HG02610 (cell line): ENCODE results near the gene NLRP14.

Experiments
- ATAC-seq: cut with Tn5 transposase; IDR thresholded peaks from one replicate; pipeline ENCODE4 v1.9.1; 2021; ENCODE audit warnings: mild to moderate bottlenecking, moderate library complexity; ENCODE audit not compliant: unreplicated experiment

Gene NLRP14, protein sequence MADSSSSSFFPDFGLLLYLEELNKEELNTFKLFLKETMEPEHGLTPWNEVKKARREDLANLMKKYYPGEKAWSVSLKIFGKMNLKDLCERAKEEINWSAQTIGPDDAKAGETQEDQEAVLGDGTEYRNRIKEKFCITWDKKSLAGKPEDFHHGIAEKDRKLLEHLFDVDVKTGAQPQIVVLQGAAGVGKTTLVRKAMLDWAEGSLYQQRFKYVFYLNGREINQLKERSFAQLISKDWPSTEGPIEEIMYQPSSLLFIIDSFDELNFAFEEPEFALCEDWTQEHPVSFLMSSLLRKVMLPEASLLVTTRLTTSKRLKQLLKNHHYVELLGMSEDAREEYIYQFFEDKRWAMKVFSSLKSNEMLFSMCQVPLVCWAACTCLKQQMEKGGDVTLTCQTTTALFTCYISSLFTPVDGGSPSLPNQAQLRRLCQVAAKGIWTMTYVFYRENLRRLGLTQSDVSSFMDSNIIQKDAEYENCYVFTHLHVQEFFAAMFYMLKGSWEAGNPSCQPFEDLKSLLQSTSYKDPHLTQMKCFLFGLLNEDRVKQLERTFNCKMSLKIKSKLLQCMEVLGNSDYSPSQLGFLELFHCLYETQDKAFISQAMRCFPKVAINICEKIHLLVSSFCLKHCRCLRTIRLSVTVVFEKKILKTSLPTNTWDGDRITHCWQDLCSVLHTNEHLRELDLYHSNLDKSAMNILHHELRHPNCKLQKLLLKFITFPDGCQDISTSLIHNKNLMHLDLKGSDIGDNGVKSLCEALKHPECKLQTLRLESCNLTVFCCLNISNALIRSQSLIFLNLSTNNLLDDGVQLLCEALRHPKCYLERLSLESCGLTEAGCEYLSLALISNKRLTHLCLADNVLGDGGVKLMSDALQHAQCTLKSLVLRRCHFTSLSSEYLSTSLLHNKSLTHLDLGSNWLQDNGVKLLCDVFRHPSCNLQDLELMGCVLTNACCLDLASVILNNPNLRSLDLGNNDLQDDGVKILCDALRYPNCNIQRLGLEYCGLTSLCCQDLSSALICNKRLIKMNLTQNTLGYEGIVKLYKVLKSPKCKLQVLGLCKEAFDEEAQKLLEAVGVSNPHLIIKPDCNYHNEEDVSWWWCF

GRCh38 chr11:7020183-7020917 lies at the start of gene NLRP14, which contains the start of gene ZNF214:
TSS of gene NLRP14 (plus strand) at chr11:7020479. CDS start at chr11:7038587, 18,108 bp downstream.
TSS of gene ZNF214 (minus strand) at chr11:7020346. CDS start at chr11:7002835, 17,511 bp downstream.
- peak; percentile 82 for ATAC-seq

- no peak for ATAC-seq
These were observed 40.9 kb upstream of the NLRP14 start for GRCh38 chr11:6979365-6979764.

GRCh38 chr11:6986487-6986886 lies 33.8 kb upstream of the NLRP14 start:
- ATAC-seq: no peak

DNA sequence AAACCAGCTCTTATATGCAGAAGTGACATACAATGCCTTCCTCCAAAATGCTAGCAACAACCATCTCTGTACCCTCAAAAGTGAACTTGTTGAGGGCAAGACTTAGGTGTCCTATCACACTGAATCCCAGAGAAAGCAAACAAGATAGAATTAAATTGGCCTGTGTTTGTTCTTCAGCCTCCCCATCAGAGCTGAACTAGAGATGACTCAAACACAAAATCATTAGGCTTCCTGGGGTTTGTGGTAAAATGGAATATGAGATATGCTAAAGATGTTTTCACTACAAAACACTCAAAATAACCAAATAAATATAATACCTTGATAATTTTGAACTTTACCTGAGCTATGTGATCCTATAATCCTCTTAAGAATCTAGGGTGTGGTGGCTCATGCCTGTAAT lies 31.8 kb upstream of the NLRP14 start:
- ATAC-seq: no peak

- no peak for ATAC-seq
These were observed 29.1 kb upstream of the NLRP14 start for GRCh38 chr11:6991227-6991626.

- ATAC-seq: no peak
These were observed 28.3 kb upstream of the NLRP14 start for GRCh38 chr11:6992026-6992425.

DNA sequence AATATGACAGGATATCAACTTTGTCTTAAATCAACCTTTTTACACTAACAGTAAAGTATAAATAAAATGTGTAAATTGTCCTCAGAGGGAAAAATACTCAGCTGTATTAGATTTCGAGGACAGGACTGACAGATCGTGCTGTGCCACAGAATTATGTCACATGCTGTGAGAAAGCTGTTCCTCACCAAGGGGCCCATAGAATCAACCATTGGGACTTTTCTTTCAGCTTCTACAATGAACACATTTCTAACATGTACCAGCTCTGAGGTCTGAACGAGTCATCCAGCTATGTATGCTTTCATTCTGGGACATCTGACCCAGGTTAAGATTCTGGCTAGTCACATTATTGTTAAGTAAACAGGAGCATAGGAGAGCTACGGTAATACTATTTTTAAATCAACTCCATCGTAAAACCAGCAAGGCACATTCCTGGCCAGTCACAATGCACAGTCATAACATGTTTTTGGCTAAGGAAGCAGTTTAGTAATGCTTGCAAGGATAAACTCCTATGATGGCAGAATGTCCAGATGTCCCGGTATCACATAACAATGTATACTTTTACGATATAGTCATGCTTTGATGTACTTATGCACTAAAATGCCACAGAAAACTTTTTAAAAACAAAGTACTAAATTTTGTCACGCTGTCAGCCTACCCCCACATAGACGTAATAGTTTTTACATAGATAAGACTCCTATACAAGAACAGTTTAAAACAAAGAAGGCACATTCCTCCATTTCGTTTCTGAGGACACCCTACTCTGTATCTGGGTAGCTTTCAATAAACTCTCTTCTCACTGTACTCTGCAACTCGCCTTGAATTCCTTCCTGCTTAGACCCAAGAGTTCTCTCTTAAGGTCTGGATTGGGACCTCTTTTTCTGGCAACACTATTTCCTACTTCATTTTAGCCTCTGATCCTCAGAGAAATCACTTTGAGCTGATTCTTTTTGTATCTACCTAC lies 27.5 kb upstream of the NLRP14 start:
- no peak for ATAC-seq

DNA sequence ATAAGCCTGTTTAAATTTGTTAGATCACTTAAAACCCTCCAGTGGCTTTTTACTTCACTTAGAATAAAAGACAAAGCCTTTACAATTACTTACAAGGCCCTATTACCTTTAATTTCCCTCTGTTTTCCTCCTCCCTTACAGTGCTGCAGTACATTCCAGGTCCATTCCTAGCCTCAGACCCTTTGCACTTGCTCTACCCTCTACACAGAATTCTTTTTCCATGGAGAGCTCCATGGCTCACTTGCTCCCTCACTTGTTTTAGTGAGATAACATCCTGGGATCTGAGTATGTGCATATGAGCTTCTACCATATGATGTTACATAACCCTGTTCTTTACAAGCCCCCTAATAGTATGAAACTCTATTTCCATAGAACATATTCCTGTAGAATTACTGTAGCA lies 24.6 kb upstream of the NLRP14 start:
- no peak for ATAC-seq

GRCh38 chr11:7004482-7004881 lies 15.8 kb upstream of the NLRP14 start:
- ATAC-seq: peak; percentile 91

GRCh38 chr11:7014118-7014517 lies 6.2 kb upstream of the NLRP14 start:
- ATAC-seq: no peak

DNA sequence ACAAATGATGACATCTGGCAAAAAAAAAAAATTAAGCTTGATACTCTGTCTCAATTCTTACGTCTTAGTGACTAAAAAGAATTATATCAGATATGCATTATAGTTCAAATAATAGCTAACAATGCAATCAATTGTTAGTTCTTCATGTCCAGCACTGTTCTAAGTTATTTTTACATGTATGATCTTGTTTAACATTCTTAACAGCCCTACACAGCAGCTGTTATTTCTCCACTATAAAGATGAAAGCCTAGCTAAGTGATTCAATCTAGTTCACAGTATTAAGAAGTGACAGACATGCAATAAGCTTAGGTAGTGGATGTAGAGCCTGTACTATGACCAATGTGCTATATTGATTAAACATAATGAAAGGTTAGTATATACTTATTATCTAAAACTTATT lies 4.3 kb upstream of the NLRP14 start:
- ATAC-seq: no peak

DNA sequence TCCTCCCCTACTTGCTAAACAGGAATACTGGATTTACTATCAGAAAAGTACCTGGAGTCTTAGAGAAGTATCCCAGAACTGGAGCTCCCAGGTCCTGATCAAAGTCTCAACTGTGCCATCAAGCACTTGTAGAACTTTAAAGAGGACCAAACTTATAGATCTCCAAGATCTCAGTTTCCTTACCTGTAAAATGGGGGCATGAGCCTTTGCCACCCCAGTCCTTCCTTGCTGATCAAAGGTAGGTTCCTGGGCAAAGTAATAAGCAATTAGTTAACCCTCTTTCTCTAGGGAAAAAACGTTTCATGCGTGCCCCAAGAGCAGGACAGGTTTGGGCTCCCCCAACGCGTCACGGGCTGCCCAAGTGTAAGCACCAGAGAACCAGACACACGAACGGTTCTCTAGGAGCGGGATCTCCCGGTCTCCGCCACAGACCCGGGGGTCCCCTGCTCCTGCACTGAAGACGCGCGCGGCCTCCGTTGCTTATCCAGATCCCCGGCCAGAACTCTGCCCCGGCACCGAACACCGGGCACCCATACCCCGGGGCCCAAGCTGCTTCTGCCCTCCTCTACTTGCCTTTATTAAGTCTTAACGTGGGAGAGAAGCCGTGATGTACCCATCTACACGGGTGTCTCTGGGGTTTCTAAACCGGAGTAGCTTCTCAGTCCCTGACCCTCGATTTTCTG lies 638 bp upstream of the NLRP14 start:
- peak; percentile 31 for ATAC-seq

- ATAC-seq: no peak
These were observed 1.0 kb downstream of the NLRP14 start for GRCh38 chr11:7021318-7021717.

- no peak for ATAC-seq
These were observed 7.9 kb downstream of the NLRP14 start for GRCh38 chr11:7028141-7028540.

DNA sequence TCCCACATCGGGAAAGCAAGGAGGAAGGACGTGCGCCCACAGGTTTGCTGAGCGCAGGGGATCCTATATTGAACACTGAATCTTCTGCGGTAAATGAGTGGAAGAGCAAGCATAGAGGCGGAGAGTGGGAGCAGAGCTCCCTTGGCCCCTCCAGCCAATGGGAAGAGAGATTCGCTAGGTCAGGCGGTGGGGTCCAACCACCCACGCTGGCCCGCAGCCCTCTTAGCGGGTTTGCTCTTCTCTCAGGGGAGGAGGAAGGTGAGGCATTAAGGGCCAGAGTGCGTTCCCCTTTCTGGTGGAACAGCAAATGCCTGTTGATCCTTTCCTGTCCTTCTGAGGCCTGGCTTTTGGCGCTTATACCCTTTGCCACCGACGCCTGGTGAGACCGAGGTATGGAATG lies 10.6 kb downstream of the NLRP14 start:
- ATAC-seq: no peak

DNA sequence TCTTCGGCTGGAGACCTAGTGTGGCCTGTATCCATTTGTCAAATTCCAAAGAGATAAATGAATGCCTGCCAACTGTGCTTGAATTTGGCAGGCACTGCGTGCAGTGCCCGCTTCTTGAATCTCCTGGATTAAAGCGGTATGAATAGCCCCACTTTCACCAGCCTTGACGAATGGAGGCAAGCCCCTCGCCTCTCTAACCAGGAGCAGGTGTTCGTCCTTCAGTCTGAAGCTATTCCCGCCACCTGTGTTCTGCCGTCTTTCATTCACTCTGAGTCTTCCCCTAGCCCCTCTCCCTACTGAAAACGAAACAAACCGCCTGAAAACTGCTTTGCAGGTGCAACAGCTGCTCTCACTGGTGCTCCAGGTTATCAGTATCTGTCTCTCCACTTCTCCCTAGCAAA lies 11.2 kb downstream of the NLRP14 start:
- ATAC-seq: no peak

- no peak for ATAC-seq
These were observed 12.4 kb downstream of the NLRP14 start for GRCh38 chr11:7032692-7033091.

DNA sequence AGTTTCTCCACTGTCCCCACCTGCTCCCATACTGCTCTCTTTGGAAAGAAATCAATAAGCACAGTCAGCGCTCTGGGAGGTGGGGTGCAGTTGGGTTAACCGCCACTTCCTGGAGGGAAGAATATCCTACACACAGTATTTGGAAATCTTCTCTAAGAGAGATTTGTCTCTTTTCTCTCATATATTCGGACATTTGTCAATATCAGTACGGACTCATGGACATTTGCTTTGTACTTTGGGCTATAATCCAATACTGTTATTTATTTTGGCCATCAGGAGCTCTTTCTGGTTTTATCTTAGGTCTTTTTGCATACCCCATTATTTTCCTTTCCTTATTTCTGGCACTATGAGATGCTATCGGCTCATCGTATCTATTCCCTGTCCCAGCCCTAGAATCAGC lies 13.7 kb downstream of the NLRP14 start:
- no peak for ATAC-seq
